ENCODE results near the gene ATP6V0A4. TPM values are rescaled to one million over a fixed set of nuclear protein-coding genes. Genes with fewer than 3 reads are reported as not detected.

The ATP6V0A4 gene
- polyA plus RNA-seq, 1 donor = 0.12 TPM

GRCh38 chr7:138752518-138753149, 45.4 kb downstream of the ATP6V0A4 start:
- Histone ChIP-seq H3K36me3 (ENCODE audit: control insufficient read depth, insufficient read depth, low read length) (no peaks in the 10 kb centered on the region), H3K27me3 (ENCODE audit: control insufficient read depth, insufficient read depth, low read length) (no peaks in the 10 kb centered on the region), H3K4me1 (ENCODE audit: control insufficient read depth, insufficient read depth, low read length) (no peaks in the 10 kb centered on the region), H3K9me3 (ENCODE audit: control insufficient read depth, low read depth, low read length) (no peaks in the 10 kb centered on the region), H3K27ac (ENCODE audit: low read length) (no peak overlapping the region), H3K4me3 (ENCODE audit: low read length) (no peak overlapping the region)
- peak in 1 of 2 donors; percentile 25 for DNase-seq
- no CpG with 5 or more reads among the region's 12 CpGs for WGBS (ENCODE audit: insufficient coverage, low lambda C conversion rate)

GRCh38 chr7:138750901-138751464, 47.0 kb downstream of the ATP6V0A4 start:
- H3K27ac ChIP-seq (ENCODE audit: low read length) = no peak overlapping the region
- H3K27me3 ChIP-seq (ENCODE audit: control insufficient read depth, insufficient read depth, low read length) = no peaks in the 10 kb centered on the region
- H3K4me3 ChIP-seq (ENCODE audit: low read length) = no peak overlapping the region
- no peaks in the 10 kb centered on the region for H3K36me3 ChIP-seq (ENCODE audit: control insufficient read depth, insufficient read depth, low read length)
- DNase-seq = no peak
- no peaks in the 10 kb centered on the region for H3K9me3 ChIP-seq (ENCODE audit: control insufficient read depth, low read depth, low read length)
- 40% methylated on average over 1 of the region's 18 CpGs for WGBS (ENCODE audit: insufficient coverage, low lambda C conversion rate)
- no peaks in the 10 kb centered on the region for H3K4me1 ChIP-seq (ENCODE audit: control insufficient read depth, insufficient read depth, low read length)

- Histone ChIP-seq H3K4me3 (ENCODE audit: low read length) (no peak overlapping the region), H3K27ac (ENCODE audit: low read length) (no peak overlapping the region), H3K9me3 (ENCODE audit: control insufficient read depth, low read depth, low read length) (no peaks in the 10 kb centered on the region), H3K36me3 (ENCODE audit: control insufficient read depth, insufficient read depth, low read length) (no peaks in the 10 kb centered on the region), H3K27me3 (ENCODE audit: control insufficient read depth, insufficient read depth, low read length) (no peaks in the 10 kb centered on the region), H3K4me1 (ENCODE audit: control insufficient read depth, insufficient read depth, low read length) (no peaks in the 10 kb centered on the region)
- no peak for DNase-seq
- no CpG with 5 or more reads among the region's 15 CpGs for WGBS (ENCODE audit: insufficient coverage, low lambda C conversion rate)
These were observed 47.5 kb downstream of the ATP6V0A4 start for GRCh38 chr7:138750473-138750872.

GRCh38 chr7:138749960-138750359, 48.0 kb downstream of the ATP6V0A4 start:
- Histone ChIP-seq H3K27me3 (ENCODE audit: control insufficient read depth, insufficient read depth, low read length) (no peaks in the 10 kb centered on the region), H3K4me1 (ENCODE audit: control insufficient read depth, insufficient read depth, low read length) (no peaks in the 10 kb centered on the region), H3K4me3 (ENCODE audit: low read length) (no peak overlapping the region), H3K27ac (ENCODE audit: low read length) (no peak overlapping the region), H3K9me3 (ENCODE audit: control insufficient read depth, low read depth, low read length) (no peaks in the 10 kb centered on the region), H3K36me3 (ENCODE audit: control insufficient read depth, insufficient read depth, low read length) (no peaks in the 10 kb centered on the region)
- WGBS (ENCODE audit: insufficient coverage, low lambda C conversion rate) = 49% methylated on average over 2 of the region's 3 CpGs
- DNase-seq = no peak

GRCh38 chr7:138748666-138749065, 49.3 kb downstream of the ATP6V0A4 start:
- WGBS (ENCODE audit: insufficient coverage, low lambda C conversion rate) = no CpG with 5 or more reads among the region's 6 CpGs
- no peak for DNase-seq
- H3K9me3 ChIP-seq (ENCODE audit: control insufficient read depth, low read depth, low read length) = no peaks in the 10 kb centered on the region
- no peaks in the 10 kb centered on the region for H3K4me1 ChIP-seq (ENCODE audit: control insufficient read depth, insufficient read depth, low read length)
- H3K4me3 ChIP-seq (ENCODE audit: low read length) = no peak overlapping the region
- H3K27ac ChIP-seq (ENCODE audit: low read length) = no peak overlapping the region
- H3K27me3 ChIP-seq (ENCODE audit: control insufficient read depth, insufficient read depth, low read length) = no peaks in the 10 kb centered on the region
- H3K36me3 ChIP-seq (ENCODE audit: control insufficient read depth, insufficient read depth, low read length) = no peaks in the 10 kb centered on the region

GRCh38 chr7:138746073-138746472, 51.9 kb downstream of the ATP6V0A4 start:
- Histone ChIP-seq H3K9me3 (ENCODE audit: control insufficient read depth, low read depth, low read length) (no peaks in the 10 kb centered on the region), H3K27ac (ENCODE audit: low read length) (no peak overlapping the region), H3K36me3 (ENCODE audit: control insufficient read depth, insufficient read depth, low read length) (no peaks in the 10 kb centered on the region), H3K4me3 (ENCODE audit: low read length) (no peak overlapping the region), H3K4me1 (ENCODE audit: control insufficient read depth, insufficient read depth, low read length) (no peaks in the 10 kb centered on the region), H3K27me3 (ENCODE audit: control insufficient read depth, insufficient read depth, low read length) (no peaks in the 10 kb centered on the region)
- no peak for DNase-seq
- WGBS (ENCODE audit: insufficient coverage, low lambda C conversion rate) = 82% methylated on average over 2 of the region's 4 CpGs

- Histone ChIP-seq H3K36me3 (ENCODE audit: control insufficient read depth, insufficient read depth, low read length) (no peaks in the 10 kb centered on the region), H3K4me3 (ENCODE audit: low read length) (no peak overlapping the region), H3K9me3 (ENCODE audit: control insufficient read depth, low read depth, low read length) (no peaks in the 10 kb centered on the region), H3K27me3 (ENCODE audit: control insufficient read depth, insufficient read depth, low read length) (no peaks in the 10 kb centered on the region), H3K27ac (ENCODE audit: low read length) (no peak overlapping the region), H3K4me1 (ENCODE audit: control insufficient read depth, insufficient read depth, low read length) (no peaks in the 10 kb centered on the region)
- DNase-seq = no peak
- WGBS (ENCODE audit: insufficient coverage, low lambda C conversion rate) = no CpG with 5 or more reads among the region's 7 CpGs
These were observed 52.8 kb downstream of the ATP6V0A4 start for GRCh38 chr7:138745189-138745588.

GRCh38 chr7:138741453-138741735, 56.6 kb downstream of the ATP6V0A4 start:
- DNase-seq = no peak
- Histone ChIP-seq H3K27me3 (ENCODE audit: control insufficient read depth, insufficient read depth, low read length) (no peaks in the 10 kb centered on the region), H3K27ac (ENCODE audit: low read length) (no peak overlapping the region), H3K4me3 (ENCODE audit: low read length) (no peak overlapping the region), H3K36me3 (ENCODE audit: control insufficient read depth, insufficient read depth, low read length) (no peaks in the 10 kb centered on the region), H3K9me3 (ENCODE audit: control insufficient read depth, low read depth, low read length) (no peaks in the 10 kb centered on the region), H3K4me1 (ENCODE audit: control insufficient read depth, insufficient read depth, low read length) (no peaks in the 10 kb centered on the region)
- no CpG with 5 or more reads among the region's 5 CpGs for WGBS (ENCODE audit: insufficient coverage, low lambda C conversion rate)

GRCh38 chr7:138739859-138740258, 58.1 kb downstream of the ATP6V0A4 start:
- no peaks in the 10 kb centered on the region for H3K36me3 ChIP-seq (ENCODE audit: control insufficient read depth, insufficient read depth, low read length)
- no peak for DNase-seq
- WGBS (ENCODE audit: insufficient coverage, low lambda C conversion rate) = no CpG with 5 or more reads among the region's 1 CpG
- no peaks in the 10 kb centered on the region for H3K27me3 ChIP-seq (ENCODE audit: control insufficient read depth, insufficient read depth, low read length)
- H3K4me3 ChIP-seq (ENCODE audit: low read length) = no peak overlapping the region
- no peaks in the 10 kb centered on the region for H3K9me3 ChIP-seq (ENCODE audit: control insufficient read depth, low read depth, low read length)
- H3K4me1 ChIP-seq (ENCODE audit: control insufficient read depth, insufficient read depth, low read length) = no peaks in the 10 kb centered on the region
- no peak overlapping the region for H3K27ac ChIP-seq (ENCODE audit: low read length)

GRCh38 chr7:138738551-138739335, 59.3 kb downstream of the ATP6V0A4 start:
- Histone ChIP-seq H3K27ac (ENCODE audit: low read length) (no peak overlapping the region), H3K36me3 (ENCODE audit: control insufficient read depth, insufficient read depth, low read length) (no peaks in the 10 kb centered on the region), H3K9me3 (ENCODE audit: control insufficient read depth, low read depth, low read length) (no peaks in the 10 kb centered on the region), H3K27me3 (ENCODE audit: control insufficient read depth, insufficient read depth, low read length) (no peaks in the 10 kb centered on the region), H3K4me3 (ENCODE audit: low read length) (no peak overlapping the region), H3K4me1 (ENCODE audit: control insufficient read depth, insufficient read depth, low read length) (no peaks in the 10 kb centered on the region)
- WGBS (ENCODE audit: insufficient coverage, low lambda C conversion rate) = 6% methylated on average over 2 of the region's 14 CpGs
- DNase-seq = peak; percentile 81 to 83
